K562 (cell line): ENCODE measurements around the gene ABCA4.

Experiments
- BRD4 ChIP-seq: fragments of 200-600 bp; sonication (generic); IDR thresholded peaks from 2 replicates; pipeline ENCODE4 v1.6.1; 2017; ENCODE audit warnings: inconsistent platforms
- CEBPB ChIP-seq: fragments of 450-650 bp; IDR thresholded peaks from 2 replicates; pipeline ENCODE4 v1.6.1; 2016; ENCODE audit warnings: missing genetic modification characterization, missing compliant biosample characterization
- CTCF ChIP-seq, 3 experiments: IDR thresholded peaks in 2 of 3; conservative IDR thresholded peaks in 1 of 3; 2 replicates each; pipeline ENCODE4 v1.5.1; 2011 to 2012; ENCODE audit warnings: low read length in 3 of 3, mild to moderate bottlenecking in 3 of 3, control low read depth in 2 of 3, improper control_type of control experiment in 1 of 3, inconsistent platforms in 1 of 3, low read depth in 1 of 3, mixed read lengths in 1 of 3, moderate library complexity in 1 of 3; ENCODE audit not compliant: insufficient read depth in 2 of 3
- HDAC1 ChIP-seq, 2 experiments: fragments of 450-650 bp; IDR thresholded peaks; 2 replicates each; pipeline ENCODE4 v1.6.1; 2016 to 2017; ENCODE audit warnings: inconsistent platforms in 1 of 2, mild to moderate bottlenecking in 1 of 2, moderate library complexity in 1 of 2
- HMG20A ChIP-seq: fragments of 450-650 bp; formaldehyde crosslinking; conservative IDR thresholded peaks from 2 replicates; pipeline ENCODE4 v1.4.0; 2020; ENCODE audit warnings: mild to moderate bottlenecking, mixed read lengths
- NFXL1 ChIP-seq: fragments of 450-650 bp; formaldehyde crosslinking; IDR thresholded peaks from 2 replicates; pipeline ENCODE4 v1.4.0; 2021; ENCODE audit warnings: mild to moderate bottlenecking
- POLR2A ChIP-seq: fragments of 450-650 bp; conservative IDR thresholded peaks from 2 replicates; pipeline ENCODE4 v1.6.1; 2016
- SRF ChIP-seq, 2 experiments: fragments of 250-450, 450-650 bp in 1 of 2; sonication (Bioruptor Pico) in 1 of 2; sonication (generic) in 1 of 2; formaldehyde crosslinking; IDR thresholded peaks; 2 replicates each; pipeline versions ENCODE4 v1.5.0 to v1.5.1; 2020 to 2022; ENCODE audit warnings: mild to moderate bottlenecking in 1 of 2, missing genetic modification reagents in 1 of 2
- ZBTB11 ChIP-seq, 3 experiments: fragments of 200-800 bp in 1 of 3; fragments of 250-450 bp in 1 of 3; fragments of 450-650 bp in 1 of 3; sonication (Bioruptor Pico) in 1 of 3; sonication (Bioruptor generic) in 1 of 3; formaldehyde crosslinking in 1 of 3; IDR thresholded peaks; 2 replicates each; pipeline versions ENCODE4 v1.6.1 to v1.8.0; 2016 to 2022; ENCODE audit warnings: mild to moderate bottlenecking in 2 of 3, missing genetic modification characterization in 2 of 3, missing compliant biosample characterization in 1 of 3, moderate library complexity in 1 of 3
- ZNF274 ChIP-seq: IDR thresholded peaks from 2 replicates; pipeline ENCODE4 v1.6.1; 2011; ENCODE audit warnings: low read depth, mild to moderate bottlenecking, low read length, moderate library complexity, borderline replicate concordance
- ZNF431 ChIP-seq: sonication (generic); formaldehyde crosslinking; IDR thresholded peaks from 2 replicates; pipeline ENCODE4 v1.8.0; 2022; ENCODE audit warnings: mild to moderate bottlenecking, missing genetic modification reagents
- ZNF586 ChIP-seq: fragments of 450-650 bp; formaldehyde crosslinking; conservative IDR thresholded peaks from 2 replicates; pipeline ENCODE4 v1.4.0; 2020; ENCODE audit warnings: mild to moderate bottlenecking, moderate library complexity
- ZSCAN29 ChIP-seq: fragments of 450-650 bp; IDR thresholded peaks from 2 replicates; pipeline ENCODE4 v1.6.1; 2017

GRCh38 chr1:93972341-93972740 lies 148.6 kb downstream of the ABCA4 start:
- no peak for TF ChIP-seq HDAC1 (IDR thresholded peaks at IDR 0.05)
- no peak for TF ChIP-seq SRF (CRISPR knock-in tag; IDR thresholded peaks at IDR 0.05)
- TF ChIP-seq ZNF431 (CRISPR knock-in tag): no peak
- TF ChIP-seq HMG20A (CRISPR knock-in tag): no peak
- TF ChIP-seq POLR2A: no peak
- TF ChIP-seq ZNF586: no peak
- no peak for TF ChIP-seq ZNF274
- TF ChIP-seq BRD4: no peak
- TF ChIP-seq ZSCAN29: no peak
- no peak for TF ChIP-seq ZBTB11 (CRISPR knock-in tag; IDR thresholded peaks at IDR 0.05)
- TF ChIP-seq CTCF (IDR thresholded peaks at IDR 0.05 in 2 of 3, conservative IDR thresholded peaks at IDR 0.05 in 1 of 3; ENCODE audit: insufficient read depth in 2 of 3, low read depth in 1 of 3, low read length in 3 of 3): no peak
- no peak for TF ChIP-seq CEBPB (tag)
- TF ChIP-seq NFXL1 (CRISPR knock-in tag): no peak
